ENCODE measurements around the gene TBC1D2B. TPM values are rescaled to one million over a fixed set of nuclear protein-coding genes. Genes with fewer than 3 reads are reported as not detected.

Gene TBC1D2B
- total RNA-seq, 1 donor from 2014 or later: 69.8 TPM

- peak in 1 of 2 donors; percentile 41 for ATAC-seq
- Histone ChIP-seq H3K36me3 (peaks cover 29% of the 10 kb centered on the region), H3K4me1 (peaks cover 97% of the 10 kb centered on the region), H3K27ac (peak overlapping the region; percentile 58), H3K4me3 (no peak overlapping the region), H3K9me3 (no peaks in the 10 kb centered on the region), H3K27me3 (ENCODE audit: low read depth) (no peaks in the 10 kb centered on the region)
- intact Hi-C loops (cut with DNase I): no loop called here
- no peak for DNase-seq
- TF ChIP-seq CTCF (IDR thresholded peaks at IDR 0.05): no peak
Observed at GRCh38 chr15:78054966-78055365, 22.5 kb downstream of the TBC1D2B start.

GRCh38 chr15:78054518-78054917 is 23.0 kb downstream of the TBC1D2B start:
- intact Hi-C loops (cut with DNase I): no loop called here
- no peak overlapping the region for H3K4me3 ChIP-seq
- no peak for TF ChIP-seq CTCF (IDR thresholded peaks at IDR 0.05)
- H3K9me3 ChIP-seq: no peaks in the 10 kb centered on the region
- DNase-seq: no peak
- H3K4me1 ChIP-seq: peaks cover 97% of the 10 kb centered on the region
- H3K36me3 ChIP-seq: peaks cover 31% of the 10 kb centered on the region
- no peak for ATAC-seq
- H3K27ac ChIP-seq: no peak overlapping the region
- H3K27me3 ChIP-seq (ENCODE audit: low read depth): no peaks in the 10 kb centered on the region

GRCh38 chr15:78052545-78052944 is 25.0 kb downstream of the TBC1D2B start:
- peaks cover 31% of the 10 kb centered on the region for H3K36me3 ChIP-seq
- ATAC-seq (no peak), DNase-seq (no peak)
- no peaks in the 10 kb centered on the region for H3K9me3 ChIP-seq
- no peak for TF ChIP-seq CTCF (IDR thresholded peaks at IDR 0.05)
- H3K4me1 ChIP-seq: peaks cover 97% of the 10 kb centered on the region
- H3K4me3 ChIP-seq: no peak overlapping the region
- no peaks in the 10 kb centered on the region for H3K27me3 ChIP-seq (ENCODE audit: low read depth)
- no peak overlapping the region for H3K27ac ChIP-seq
- intact Hi-C loops (cut with DNase I): no loop called here

GRCh38 chr15:78052001-78052401 is 25.5 kb downstream of the TBC1D2B start:
- no peak overlapping the region for H3K4me3 ChIP-seq
- H3K9me3 ChIP-seq: no peaks in the 10 kb centered on the region
- no peak for DNase-seq
- intact Hi-C loops (cut with DNase I): no loop called here
- no peak for TF ChIP-seq CTCF (IDR thresholded peaks at IDR 0.05)
- peaks cover 31% of the 10 kb centered on the region for H3K36me3 ChIP-seq
- ATAC-seq: peak; percentile 40 to 42
- peaks cover 97% of the 10 kb centered on the region for H3K4me1 ChIP-seq
- H3K27ac ChIP-seq: peak overlapping the region; percentile 53
- no peaks in the 10 kb centered on the region for H3K27me3 ChIP-seq (ENCODE audit: low read depth)

GRCh38 chr15:78051596-78051995 is 25.9 kb downstream of the TBC1D2B start:
- ATAC-seq (no peak), DNase-seq (no peak)
- peak overlapping the region; percentile 53 for H3K27ac ChIP-seq
- peaks cover 31% of the 10 kb centered on the region for H3K36me3 ChIP-seq
- no peak overlapping the region for H3K4me3 ChIP-seq
- intact Hi-C loops (cut with DNase I): no loop called here
- H3K27me3 ChIP-seq (ENCODE audit: low read depth): no peaks in the 10 kb centered on the region
- no peaks in the 10 kb centered on the region for H3K9me3 ChIP-seq
- TF ChIP-seq CTCF (IDR thresholded peaks at IDR 0.05): no peak
- H3K4me1 ChIP-seq: peaks cover 97% of the 10 kb centered on the region

GRCh38 chr15:78050826-78051225 is 26.7 kb downstream of the TBC1D2B start:
- Histone ChIP-seq H3K4me1 (peaks cover 97% of the 10 kb centered on the region), H3K4me3 (no peak overlapping the region), H3K9me3 (no peaks in the 10 kb centered on the region), H3K27me3 (ENCODE audit: low read depth) (no peaks in the 10 kb centered on the region), H3K36me3 (peaks cover 31% of the 10 kb centered on the region), H3K27ac (peak overlapping the region; percentile 38)
- no peak for DNase-seq
- TF ChIP-seq CTCF (IDR thresholded peaks at IDR 0.05): no peak
- intact Hi-C loops (cut with DNase I): no loop called here
- no peak for ATAC-seq
